Retina (tissue), 1 donor: Measurements from ENCODE around the gene SMAD9.
A peak's percentile ranks its signal among the peaks of the same experiment; 100 is the strongest.
"Not testable (repeated sequence)": the region's sequence is repeated elsewhere in the genome, so short reads cannot be mapped to it uniquely, and the experiment has no call there.

ENCODE experiments used
- DNase-seq: peaks from one replicate; pipeline ENCODE4 v3.0.0-alpha.2; 2016

SMAD9 gene

DNA sequence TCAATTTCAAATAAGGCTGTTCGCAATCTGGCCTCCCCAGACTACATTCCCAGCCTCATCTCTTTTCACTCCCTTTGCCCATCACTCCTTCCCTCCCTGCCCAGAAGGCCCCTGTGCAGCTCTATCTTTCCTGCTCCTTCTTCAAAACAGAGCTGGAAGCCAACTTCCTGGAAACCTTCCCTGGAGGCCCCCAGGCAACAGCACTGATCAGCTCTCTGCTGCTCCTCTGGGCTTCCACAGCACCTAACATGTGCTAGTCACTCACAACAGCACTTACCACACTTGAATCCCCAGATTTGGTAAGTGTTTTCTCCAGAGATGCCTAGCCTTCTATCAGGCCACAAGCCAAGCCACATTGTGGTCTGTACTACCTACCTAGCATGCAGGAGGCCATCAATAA is 9.5 kb downstream of the SMAD9 start:
- DNase-seq, result no peak

GRCh38 chr13:36907821-36908220 is 12.2 kb downstream of the SMAD9 start:
- no peak for DNase-seq

GRCh38 chr13:36907266-36907665 is 12.8 kb downstream of the SMAD9 start:
- DNase-seq, result no peak

GRCh38 chr13:36905944-36906343 is 14.1 kb downstream of the SMAD9 start:
- no peak for DNase-seq

DNA sequence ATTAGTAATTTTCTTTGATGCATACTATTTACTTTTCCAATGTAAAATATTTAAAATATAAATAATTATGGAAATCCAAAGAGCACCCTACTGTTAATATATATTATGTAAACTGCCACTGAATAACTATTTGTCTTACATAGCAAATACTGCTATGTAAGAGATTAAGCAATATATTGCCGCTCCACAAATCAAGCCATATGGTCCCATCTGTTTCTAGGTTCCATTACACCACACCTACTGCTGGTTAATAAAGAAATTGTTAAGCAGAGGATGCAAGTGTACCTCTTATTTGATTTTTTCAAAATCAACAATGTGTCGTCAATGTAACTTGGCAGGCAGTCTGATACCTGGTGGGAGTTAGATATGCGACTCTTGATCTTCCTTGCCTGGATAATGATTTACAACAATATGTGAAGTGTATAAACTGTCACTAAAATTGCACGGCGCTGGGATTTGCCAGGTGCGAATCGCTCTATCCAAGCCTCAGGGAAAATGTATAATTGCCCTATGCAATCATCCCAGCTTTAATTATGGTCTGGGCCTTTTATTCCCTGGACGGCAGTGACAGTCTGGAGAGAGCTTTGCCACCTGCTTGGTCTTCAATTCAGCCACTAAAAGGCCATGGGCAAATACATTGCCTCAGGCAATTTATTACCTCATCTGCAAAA is 16.0 kb downstream of the SMAD9 start:
- DNase-seq, result peak; percentile 69

- no peak for DNase-seq
Measured at GRCh38 chr13:36897054-36897616, 22.9 kb downstream of the SMAD9 start.

- DNase-seq, result no peak
Measured at GRCh38 chr13:36891752-36892151, 28.3 kb downstream of the SMAD9 start.

- DNase-seq, result no peak
Measured at GRCh38 chr13:36888645-36889044, 31.4 kb downstream of the SMAD9 start.

- DNase-seq, result no peak
Measured at GRCh38 chr13:36887758-36888521, 32.1 kb downstream of the SMAD9 start.

DNA sequence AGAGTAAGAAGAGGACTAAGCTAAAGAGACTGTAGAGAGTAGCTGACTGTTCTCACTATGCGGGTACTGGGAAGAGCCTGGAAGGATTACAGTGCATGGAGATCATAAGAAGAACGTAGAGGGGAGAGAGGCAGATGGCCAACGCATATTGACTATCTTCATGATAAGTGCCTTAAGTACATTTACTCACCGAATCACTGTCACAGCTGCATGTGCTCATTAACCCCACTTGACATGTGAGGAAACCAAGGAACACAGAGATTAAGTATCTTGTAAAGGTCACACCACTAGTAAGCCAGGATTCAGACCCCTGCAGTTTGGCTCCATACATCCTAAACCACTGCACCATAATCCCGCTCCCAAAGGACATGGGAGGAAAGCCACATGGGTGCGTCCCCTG is 34.1 kb downstream of the SMAD9 start:
- DNase-seq, result no peak

DNA sequence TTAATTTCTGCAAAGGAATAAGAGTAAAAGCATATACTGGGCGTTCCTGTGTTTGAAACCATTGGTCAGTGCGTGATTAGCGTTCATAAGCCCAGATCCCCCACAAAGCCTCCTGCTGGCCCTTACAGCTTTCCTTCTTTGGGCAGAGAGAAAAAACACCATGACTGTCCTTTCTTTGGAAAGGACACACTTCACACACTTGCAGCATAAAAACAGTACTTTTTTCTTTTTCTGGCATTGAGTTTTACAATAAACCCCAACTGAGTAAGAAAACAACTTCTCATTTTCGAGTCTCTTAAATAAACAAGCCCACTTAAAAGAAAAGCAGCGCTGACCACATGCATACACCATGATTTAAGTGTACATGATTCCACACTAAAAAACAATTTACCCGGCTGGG is 35.8 kb downstream of the SMAD9 start:
- DNase-seq, result peak; percentile 32

DNA sequence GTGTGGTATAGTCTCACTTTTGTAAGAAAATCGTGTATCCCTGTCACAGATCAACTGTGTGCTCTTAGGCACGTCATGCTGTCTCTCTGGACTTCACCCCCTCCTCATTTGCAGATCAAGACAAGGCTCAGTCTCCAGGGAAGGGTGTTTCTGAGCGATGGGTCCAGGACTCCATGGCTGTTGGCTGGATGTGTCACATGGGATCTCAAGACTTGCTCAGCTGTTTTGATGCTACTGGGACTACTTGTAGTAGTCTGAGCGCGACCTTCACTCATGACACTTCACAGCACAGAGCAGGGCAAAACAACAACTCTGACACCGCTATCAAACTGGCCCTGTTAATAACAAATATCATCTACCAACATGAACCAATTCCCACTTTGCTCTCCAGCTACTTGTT is 36.2 kb downstream of the SMAD9 start:
- peak; percentile 35 for DNase-seq

GRCh38 chr13:36883392-36883791 is 36.6 kb downstream of the SMAD9 start:
- not testable (repeated sequence) for DNase-seq

DNA sequence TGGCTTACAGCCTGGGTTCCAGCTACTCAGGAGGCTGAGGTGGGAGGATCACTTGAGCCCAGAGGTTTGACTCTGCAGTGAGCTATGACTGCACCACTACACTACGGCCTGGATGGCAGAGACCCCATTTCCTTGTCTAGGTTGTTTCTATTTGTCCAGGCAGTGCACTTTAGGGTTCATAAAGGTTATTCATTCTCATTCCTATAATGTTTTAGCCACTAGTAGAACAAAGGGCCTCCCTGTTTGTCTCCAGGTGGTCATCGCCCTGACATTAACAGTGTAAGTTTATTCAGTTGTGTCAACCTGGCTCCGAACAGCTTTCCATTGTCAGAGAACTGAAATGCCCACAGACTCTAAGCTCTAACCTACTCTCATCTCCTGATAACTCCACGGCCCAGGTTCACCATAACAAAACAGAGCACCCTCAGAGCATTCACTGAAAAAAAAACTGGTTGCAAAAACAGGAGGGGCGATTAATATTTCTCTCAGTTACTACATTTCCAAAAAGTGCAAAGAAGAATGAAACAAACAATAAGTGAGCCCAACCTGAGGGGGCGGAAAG is 37.1 kb downstream of the SMAD9 start:
- no peak for DNase-seq

- no peak for DNase-seq
Measured at GRCh38 chr13:36880961-36881360, 39.1 kb downstream of the SMAD9 start.

GRCh38 chr13:36879218-36879938 is 40.7 kb downstream of the SMAD9 start:
- DNase-seq, result no peak

DNA sequence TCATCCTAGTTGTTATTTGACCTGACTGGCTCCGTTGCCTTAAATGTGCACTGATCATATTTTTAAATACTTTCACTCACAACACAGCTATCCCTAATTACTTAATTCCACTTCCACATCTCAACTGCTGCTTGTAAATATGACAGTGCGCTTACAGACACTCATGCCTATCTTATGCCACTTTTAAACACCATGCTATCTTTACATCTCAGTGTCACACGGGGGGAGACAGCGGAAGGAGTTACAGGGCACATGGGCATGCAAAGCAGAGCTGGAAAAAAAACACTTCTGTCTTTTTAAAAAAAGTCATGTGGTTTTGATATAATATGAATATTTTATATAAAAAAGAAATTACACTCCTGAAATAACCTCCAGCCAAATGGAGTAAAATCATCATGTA is 44.1 kb downstream of the SMAD9 start:
- DNase-seq, result no peak

DNA sequence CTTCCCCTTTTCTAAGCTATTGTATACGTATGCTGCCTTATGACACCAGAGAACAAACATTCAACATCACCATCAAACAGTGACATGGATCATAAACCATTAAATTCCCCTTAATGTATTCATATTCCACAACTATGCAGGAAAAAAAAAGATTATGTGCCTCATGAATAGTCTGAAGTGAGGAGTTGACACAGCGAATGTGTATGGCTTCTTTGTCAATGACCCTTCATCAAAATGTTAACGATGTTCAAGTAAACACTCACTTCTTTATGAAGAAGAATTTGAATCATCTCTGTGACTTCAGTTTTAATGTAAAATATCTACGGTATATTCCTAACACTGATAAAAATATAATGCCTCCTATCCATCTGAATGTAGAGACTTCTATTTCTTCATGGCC is 44.6 kb downstream of the SMAD9 start:
- DNase-seq, result no peak

- no peak for DNase-seq
Measured at GRCh38 chr13:36872621-36873020, 47.4 kb downstream of the SMAD9 start.

DNA sequence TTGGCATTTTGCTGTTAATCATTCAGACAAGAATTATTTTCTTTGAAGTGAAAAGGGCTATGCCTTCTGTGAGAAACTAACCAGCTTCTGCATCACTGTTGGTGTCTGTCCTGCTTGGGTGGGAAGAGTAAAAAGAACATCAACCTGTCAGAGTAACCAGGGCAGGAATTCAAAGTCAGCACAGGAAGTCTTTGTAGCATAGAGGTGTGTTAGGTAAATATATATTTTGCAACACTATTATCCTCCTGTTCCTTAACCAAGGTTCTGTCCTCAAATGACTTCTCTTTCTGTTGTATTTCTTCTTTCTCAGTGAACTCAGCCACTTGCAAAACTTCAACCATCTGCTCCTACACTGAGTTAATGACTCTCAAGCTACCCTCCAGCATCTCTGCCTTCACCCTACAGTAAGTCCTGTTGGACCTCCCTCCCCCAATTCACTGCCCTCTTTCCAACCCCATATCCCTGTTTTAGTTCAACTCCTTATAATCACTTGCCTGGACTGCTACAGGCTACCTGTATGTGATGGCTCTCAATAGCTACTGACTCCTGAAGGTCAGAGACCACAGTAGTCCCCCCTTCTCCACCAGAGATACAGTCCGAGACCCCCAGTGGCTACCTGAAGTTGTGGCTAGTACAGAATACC is 49.9 kb downstream of the SMAD9 start:
- DNase-seq, result no peak

DNA sequence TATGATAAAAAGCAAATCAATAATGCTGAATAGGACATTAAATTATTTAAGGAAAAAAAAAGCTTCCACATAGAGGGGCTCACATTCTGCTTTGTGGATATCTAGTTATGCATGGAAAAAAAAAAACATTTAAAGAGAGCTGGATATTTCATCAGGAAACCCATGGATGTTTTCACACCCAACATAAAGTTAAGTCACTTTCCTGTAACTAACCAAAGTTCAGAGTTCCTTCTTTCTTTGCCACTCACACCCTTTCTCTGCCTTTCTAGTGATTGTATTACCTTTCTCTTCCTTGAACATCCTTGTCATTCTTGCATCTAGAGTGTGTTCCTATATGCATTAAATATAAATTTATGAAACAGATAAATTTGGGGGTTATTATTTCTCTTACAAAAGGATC is 53.8 kb downstream of the SMAD9 start:
- no peak for DNase-seq

- no peak for DNase-seq
Measured at GRCh38 chr13:36865265-36865664, 54.8 kb downstream of the SMAD9 start.

GRCh38 chr13:36862722-36863121 is 57.3 kb downstream of the SMAD9 start:
- DNase-seq, result no peak
